Aorta (tissue), 5 donors: Measurements from ENCODE around the gene VCAN. TPM values are rescaled to one million over a fixed set of nuclear protein-coding genes. Genes with fewer than 3 reads are reported as not detected.

Source experiments
- ATAC-seq: fragments of 200-7000 bp; cut with Tn5 transposase; one replicate; pipeline ENCODE4 v1.9.1; 2022; ENCODE audit warnings: moderate library complexity; ENCODE audit not compliant: low FRiP score
- DNase-seq, 2 donors: peaks; one replicate each; pipeline ENCODE4 v3.0.0-alpha.2; 2020
- H3K27ac ChIP-seq, 2 donors: one replicate each; pipeline ENCODE4 v1.5.1; 2013; ENCODE audit warnings: low read length in 2 of 2, mild to moderate bottlenecking in 2 of 2, moderate library complexity in 2 of 2, control low read depth in 1 of 2, inconsistent platforms in 1 of 2, low read depth in 1 of 2
- H3K27me3 ChIP-seq, 2 donors: one replicate each; pipeline ENCODE4 v1.6.1; 2013; ENCODE audit warnings: control low read depth in 1 of 2, low read length in 1 of 2, mild to moderate bottlenecking in 1 of 2, moderate library complexity in 1 of 2; ENCODE audit not compliant: insufficient read depth in 2 of 2, control insufficient read depth in 1 of 2
- H3K36me3 ChIP-seq, 2 donors: one replicate each; pipeline ENCODE4 v1.6.1; 2013; ENCODE audit warnings: control low read depth in 1 of 2, low read length in 1 of 2, mild to moderate bottlenecking in 1 of 2; ENCODE audit not compliant: insufficient read depth in 2 of 2, control insufficient read depth in 1 of 2
- H3K4me1 ChIP-seq, 2 donors: one replicate each; pipeline ENCODE4 v1.6.1; 2013; ENCODE audit warnings: low read length in 2 of 2, control low read depth in 1 of 2, mild to moderate bottlenecking in 1 of 2, moderate library complexity in 1 of 2; ENCODE audit not compliant: insufficient read depth in 2 of 2, control insufficient read depth in 1 of 2
- H3K4me3 ChIP-seq, 2 donors: one replicate each; pipeline ENCODE4 v1.5.1; 2013; ENCODE audit warnings: low read length in 2 of 2, control low read depth in 1 of 2, mild to moderate bottlenecking in 1 of 2
- H3K9me3 ChIP-seq: one replicate; pipeline ENCODE4 v1.6.1; 2013; ENCODE audit warnings: mild to moderate bottlenecking, low read length; ENCODE audit not compliant: control insufficient read depth
- WGBS, 2 donors: extraction: QIAGEN DNeasy Blood & Tissue Kit; methylation state at CpG; one replicate each; pipeline ENCODE4 v1.1.7; 2013; 5-methylcytosine and 5-hydroxymethylcytosine counted together
- intact Hi-C, 2 donors: fragments of 100-400 bp; cut with DNase I; formaldehyde crosslinking; loops; one replicate each; pipeline versions ENCODE4 v1.14.2 to v1.15.0; 2022
- polyA plus RNA-seq, 2 donors: library from polyadenylated mRNA; stranded (reverse); fragments of 200-250 nt; gene quantifications; one replicate each; pipeline ENCODE4 v1.2.3, GENCODE V29; 2013
- total RNA-seq, 2 donors: library from RNA; stranded (reverse); fragmentation: NEBNext Ultra II Directional; extraction: Animal tissue kit (Norgen Biotek cat#: 25700); gene quantifications; one replicate each; pipeline ENCODE4 v1.2.1, GENCODE V29; 2021
- donor health status: healthy with polysubstance abuse.
- donor health status: Bipolar disorder and iron deficiency.
- donor health status: DM: no; HTN: no; CAD: no.
- donor health status: DM: no; HTN: no; CAD: no.
- donor health status: DM: yes; HTN: yes; CAD: no.

VCAN gene
- total and polyA plus RNA-seq, 4 donors = 21.5 to 849 (median 478) TPM

DNA sequence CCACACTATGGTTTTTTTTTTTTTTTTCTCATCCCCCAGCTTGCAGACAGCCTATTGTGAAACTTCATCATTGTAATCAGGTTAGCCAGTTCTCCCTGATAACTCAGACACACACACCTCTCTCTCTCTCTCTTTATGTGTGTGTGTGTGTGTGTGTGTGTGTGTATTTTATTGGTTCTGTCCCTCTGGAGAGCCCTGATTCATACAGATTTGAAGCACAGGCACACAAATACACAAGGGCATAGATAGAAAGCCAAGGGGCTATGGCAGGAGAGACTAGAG, 20.6 kb upstream of the VCAN start:
- H3K36me3 ChIP-seq = no peaks in the 10 kb centered on the region
- H3K27ac ChIP-seq = no peak overlapping the region
- intact Hi-C loops = no loop called here
- no peak for DNase-seq
- H3K4me3 ChIP-seq = no peak overlapping the region
- ATAC-seq = no peak
- H3K4me1 ChIP-seq = peaks cover 0 to 3% of the 10 kb centered on the region in 2 donors
- H3K27me3 ChIP-seq = no peaks in the 10 kb centered on the region
- peaks cover 6% of the 10 kb centered on the region for H3K9me3 ChIP-seq

DNA sequence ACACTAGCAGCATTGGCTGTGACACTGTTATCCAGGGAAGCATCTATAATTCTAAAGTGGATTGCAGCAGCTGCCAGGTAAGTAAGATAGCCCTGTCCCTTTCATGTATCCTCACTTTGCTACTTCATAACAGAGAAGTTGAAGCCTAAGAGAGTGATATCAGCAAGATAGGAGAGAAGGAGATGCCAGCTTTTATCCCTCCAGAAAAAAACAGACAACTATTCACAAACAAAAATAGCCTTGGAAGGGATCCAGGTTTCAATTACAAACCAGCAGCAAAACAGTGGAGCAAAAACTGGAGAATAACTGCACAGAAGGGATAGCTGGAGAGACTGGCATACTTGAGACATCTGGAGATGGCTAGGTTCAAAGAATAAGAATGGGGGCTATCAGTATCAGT, 19.6 kb upstream of the VCAN start:
- Histone ChIP-seq H3K4me1 (no peaks in the 10 kb centered on the region), H3K27ac (no peak overlapping the region), H3K4me3 (no peak overlapping the region), H3K9me3 (peaks cover 6% of the 10 kb centered on the region), H3K36me3 (no peaks in the 10 kb centered on the region), H3K27me3 (no peaks in the 10 kb centered on the region)
- ATAC-seq = no peak
- intact Hi-C loops = no loop called here
- DNase-seq = no peak

GRCh38 chr5:83453937-83454336, 17.6 kb upstream of the VCAN start:
- no peak for DNase-seq
- Histone ChIP-seq H3K4me1 (no peaks in the 10 kb centered on the region), H3K27ac (no peak overlapping the region), H3K4me3 (no peak overlapping the region), H3K27me3 (no peaks in the 10 kb centered on the region), H3K9me3 (peaks cover 6% of the 10 kb centered on the region), H3K36me3 (no peaks in the 10 kb centered on the region)
- no peak for ATAC-seq
- WGBS, 2 donors = 62 to 77% methylated on average over 1 of the region's 1 CpG
- intact Hi-C loops = no loop called here

DNA sequence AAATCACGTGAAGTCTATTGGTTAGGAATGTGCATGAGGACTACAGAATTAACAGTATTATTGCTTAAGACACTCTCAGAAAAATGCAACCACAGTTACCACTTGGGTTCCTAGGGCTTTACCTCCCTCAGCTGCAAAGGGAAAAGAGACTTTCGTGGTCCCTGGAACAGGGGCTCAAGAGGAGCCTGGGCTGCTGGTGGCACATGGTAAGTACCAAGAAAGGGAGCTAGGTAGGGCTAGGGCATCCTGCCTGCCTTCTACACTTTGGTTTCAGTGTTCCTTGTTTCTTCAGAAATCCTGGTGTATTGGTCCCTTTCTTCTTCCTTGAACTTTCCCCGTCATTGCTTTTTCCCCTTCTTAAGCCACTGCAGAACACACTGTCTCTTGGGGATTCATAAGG, 7.3 kb upstream of the VCAN start:
- no peak for DNase-seq
- Histone ChIP-seq H3K36me3 (no peaks in the 10 kb centered on the region), H3K27me3 (no peaks in the 10 kb centered on the region), H3K9me3 (no peaks in the 10 kb centered on the region), H3K4me1 (no peaks in the 10 kb centered on the region), H3K4me3 (no peak overlapping the region), H3K27ac (no peak overlapping the region)
- intact Hi-C loops = no loop called here
- ATAC-seq = no peak
- WGBS, 2 donors = 68 to 74% methylated on average over 3 of the region's 3 CpGs

GRCh38 chr5:83467371-83468035, 4.0 kb upstream of the VCAN start:
- DNase-seq = peak; percentile 67 to 76
- no peaks in the 10 kb centered on the region for H3K9me3 ChIP-seq
- intact Hi-C loops = no loop called here
- no peak overlapping the region for H3K27ac ChIP-seq
- 28 to 31% methylated on average over 9 of the region's 9 CpGs for WGBS, 2 donors
- no peak overlapping the region for H3K4me3 ChIP-seq
- ATAC-seq = no peak
- H3K36me3 ChIP-seq = no peaks in the 10 kb centered on the region
- H3K27me3 ChIP-seq = no peaks in the 10 kb centered on the region
- no peaks in the 10 kb centered on the region for H3K4me1 ChIP-seq

DNA sequence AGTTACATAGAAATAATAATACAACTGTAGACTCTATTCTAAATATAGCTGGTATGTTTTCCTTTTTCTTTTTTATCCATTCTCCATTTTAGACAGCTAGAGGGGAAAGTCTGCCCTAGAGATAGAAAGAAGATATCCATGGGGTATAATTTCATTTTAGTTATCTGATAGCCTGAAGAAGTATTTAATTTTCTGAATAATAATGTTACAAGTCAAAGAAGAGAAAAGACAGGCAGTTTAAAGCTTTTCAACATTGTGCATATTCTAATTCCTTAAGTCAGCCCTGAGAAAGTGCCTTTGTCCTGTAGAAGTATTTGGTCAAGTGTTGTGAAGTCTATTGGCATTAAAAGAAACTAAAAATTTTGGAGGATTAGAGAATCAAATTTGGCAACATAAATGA, 2.5 kb upstream of the VCAN start:
- Histone ChIP-seq H3K4me1 (no peaks in the 10 kb centered on the region), H3K27ac (no peak overlapping the region), H3K9me3 (no peaks in the 10 kb centered on the region), H3K36me3 (no peaks in the 10 kb centered on the region), H3K4me3 (no peak overlapping the region), H3K27me3 (no peaks in the 10 kb centered on the region)
- intact Hi-C loops = no loop called here
- DNase-seq = no peak
- ATAC-seq = no peak

GRCh38 chr5:83470526-83471404, 779 bp upstream of the VCAN start:
- Histone ChIP-seq H3K36me3 (no peaks in the 10 kb centered on the region), H3K4me1 (no peaks in the 10 kb centered on the region), H3K9me3 (no peaks in the 10 kb centered on the region), H3K27ac (peak overlapping the region; percentile 64 to 69), H3K27me3 (no peaks in the 10 kb centered on the region), H3K4me3 (peak overlapping the region; percentile 67 to 87)
- WGBS, 2 donors = 10% methylated on average over 15 of the region's 15 CpGs
- no peak for ATAC-seq
- intact Hi-C loops = loop anchor here (5.0 to 10.0 kb wide), 8 partner anchors 38 to 1158 kb away; no protein-coding TSS in a partner anchor
- peak in 1 of 2 donors; percentile 46 for DNase-seq

- H3K27ac ChIP-seq = peak overlapping the region in 1 of 2 donors; percentile 54
- no peaks in the 10 kb centered on the region for H3K9me3 ChIP-seq
- WGBS, 2 donors = 1 to 2% methylated on average over 5 of the region's 5 CpGs
Measured at GRCh38 chr5:83472213-83472507, 616 bp downstream of the VCAN start.

More at GRCh38 chr5:83472213-83472507, 616 bp downstream of the VCAN start:
- H3K4me3 ChIP-seq = peak overlapping the region; percentile 67 to 87
- ATAC-seq (no peak), DNase-seq (no peak)
- no peaks in the 10 kb centered on the region for H3K4me1 ChIP-seq
- no peaks in the 10 kb centered on the region for H3K27me3 ChIP-seq
- intact Hi-C loops = loop anchor here (5.0 to 10.0 kb wide), 8 partner anchors 40 to 1160 kb away; no protein-coding TSS in a partner anchor
- no peaks in the 10 kb centered on the region for H3K36me3 ChIP-seq
